ENCODE measurements around the gene ARHGAP15.

The ARHGAP15 gene

GRCh38 chr2:143698888-143699570 lies 569.8 kb downstream of the ARHGAP15 start:
- H3K27me3 Mint-ChIP-seq, result no peaks in the 10 kb centered on the region
- peaks cover 2% of the 10 kb centered on the region for H3K9me3 Mint-ChIP-seq
- CTCF ChIA-PET, result no interaction called here
- H3K4me3 Mint-ChIP-seq, result no peak overlapping the region
- H3K4me1 Mint-ChIP-seq, result no peaks in the 10 kb centered on the region
- peaks cover 46% of the 10 kb centered on the region for H3K36me3 Mint-ChIP-seq
- DNase-seq, result no peak
- H3K27ac Mint-ChIP-seq, result no peak overlapping the region

- DNase-seq, result no peak
- H3K27me3 Mint-ChIP-seq, result no peaks in the 10 kb centered on the region
- H3K4me3 Mint-ChIP-seq, result no peak overlapping the region
- peaks cover 2% of the 10 kb centered on the region for H3K9me3 Mint-ChIP-seq
- CTCF ChIA-PET, result interaction anchor here (1.4 kb wide), 1 partner anchor 14 kb away, joined by 4 read pairs; no protein-coding TSS in a partner anchor
- peaks cover 61% of the 10 kb centered on the region for H3K36me3 Mint-ChIP-seq
- no peaks in the 10 kb centered on the region for H3K4me1 Mint-ChIP-seq
- no peak overlapping the region for H3K27ac Mint-ChIP-seq
Observed at GRCh38 chr2:143700865-143701264, 571.6 kb downstream of the ARHGAP15 start.

GRCh38 chr2:143701785-143702184 lies 572.6 kb downstream of the ARHGAP15 start:
- H3K9me3 Mint-ChIP-seq, result peaks cover 2% of the 10 kb centered on the region
- H3K27me3 Mint-ChIP-seq, result no peaks in the 10 kb centered on the region
- no peak for DNase-seq
- CTCF ChIA-PET, result no interaction called here
- no peak overlapping the region for H3K27ac Mint-ChIP-seq
- no peak overlapping the region for H3K4me3 Mint-ChIP-seq
- H3K36me3 Mint-ChIP-seq, result peaks cover 68% of the 10 kb centered on the region
- no peaks in the 10 kb centered on the region for H3K4me1 Mint-ChIP-seq

GRCh38 chr2:143702931-143703330 lies 573.7 kb downstream of the ARHGAP15 start:
- Mint-ChIP-seq H3K36me3 (peaks cover 73% of the 10 kb centered on the region), H3K4me3 (no peak overlapping the region), H3K27me3 (no peaks in the 10 kb centered on the region), H3K27ac (no peak overlapping the region), H3K9me3 (peaks cover 2% of the 10 kb centered on the region), H3K4me1 (no peaks in the 10 kb centered on the region)
- no peak for DNase-seq
- CTCF ChIA-PET, result no interaction called here

DNA sequence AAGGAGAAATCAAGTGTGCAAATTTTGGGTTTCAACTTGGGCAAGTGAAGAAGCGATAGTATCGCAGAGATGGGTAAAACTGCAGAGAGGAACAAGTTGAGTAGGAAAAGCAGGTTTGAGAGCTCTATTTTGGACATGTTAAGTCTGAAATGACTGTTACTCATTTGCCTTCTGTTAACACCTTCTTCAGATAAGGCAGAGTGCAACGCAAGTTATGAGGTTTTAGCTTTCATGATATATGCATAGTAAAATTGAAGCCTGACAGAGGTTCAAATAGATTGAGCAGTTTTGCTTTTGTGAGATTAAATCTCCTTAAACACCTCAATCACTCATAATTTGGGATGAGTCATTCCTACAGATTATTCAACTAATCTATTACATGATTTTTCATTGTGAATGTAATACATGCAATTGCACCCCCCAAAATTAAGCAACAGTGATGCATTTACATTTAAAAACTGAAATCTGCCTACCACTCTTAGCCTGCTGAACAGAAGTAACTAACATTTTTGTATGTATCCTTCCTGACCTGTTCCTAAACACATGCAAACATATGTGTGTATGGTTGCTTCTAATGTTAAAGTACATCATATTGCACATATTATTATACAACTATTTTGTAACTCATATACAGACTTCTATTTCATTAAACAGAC lies 575.4 kb downstream of the ARHGAP15 start:
- Mint-ChIP-seq H3K27me3 (no peaks in the 10 kb centered on the region), H3K4me1 (no peaks in the 10 kb centered on the region), H3K9me3 (peaks cover 5% of the 10 kb centered on the region), H3K4me3 (no peak overlapping the region), H3K36me3 (peaks cover 73% of the 10 kb centered on the region), H3K27ac (no peak overlapping the region)
- no peak for DNase-seq
- CTCF ChIA-PET, result no interaction called here

DNA sequence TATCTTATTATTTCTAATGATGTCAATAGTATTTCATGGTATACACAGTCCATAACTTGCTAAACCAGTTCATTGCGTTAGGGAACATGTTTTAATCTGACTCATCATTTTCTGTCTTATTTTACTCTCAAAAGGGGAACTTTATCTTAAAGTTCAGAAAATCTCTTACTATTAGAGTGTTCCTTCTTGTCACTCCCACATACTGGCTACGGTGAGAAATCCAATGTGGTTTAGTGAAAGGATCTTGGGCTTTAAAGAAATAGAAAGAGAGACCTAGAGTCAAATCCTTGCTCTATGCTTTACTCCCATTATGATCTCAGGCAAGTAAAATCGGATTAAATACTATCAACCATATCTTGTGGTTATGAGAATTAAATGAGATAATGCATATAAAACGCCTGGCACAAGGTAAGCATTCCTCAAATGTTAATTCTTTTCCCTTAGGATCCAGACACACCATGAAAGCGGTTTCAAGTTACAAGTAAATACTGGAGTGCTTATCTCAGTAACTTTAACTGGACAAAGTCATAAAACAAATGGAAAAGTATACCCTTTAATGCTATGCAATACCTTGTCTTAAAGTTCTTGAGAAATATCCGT lies 576.0 kb downstream of the ARHGAP15 start:
- Mint-ChIP-seq H3K4me3 (no peak overlapping the region), H3K4me1 (no peaks in the 10 kb centered on the region), H3K27ac (no peak overlapping the region), H3K27me3 (no peaks in the 10 kb centered on the region), H3K9me3 (peaks cover 8% of the 10 kb centered on the region), H3K36me3 (peaks cover 74% of the 10 kb centered on the region)
- CTCF ChIA-PET, result no interaction called here
- DNase-seq, result no peak

DNA sequence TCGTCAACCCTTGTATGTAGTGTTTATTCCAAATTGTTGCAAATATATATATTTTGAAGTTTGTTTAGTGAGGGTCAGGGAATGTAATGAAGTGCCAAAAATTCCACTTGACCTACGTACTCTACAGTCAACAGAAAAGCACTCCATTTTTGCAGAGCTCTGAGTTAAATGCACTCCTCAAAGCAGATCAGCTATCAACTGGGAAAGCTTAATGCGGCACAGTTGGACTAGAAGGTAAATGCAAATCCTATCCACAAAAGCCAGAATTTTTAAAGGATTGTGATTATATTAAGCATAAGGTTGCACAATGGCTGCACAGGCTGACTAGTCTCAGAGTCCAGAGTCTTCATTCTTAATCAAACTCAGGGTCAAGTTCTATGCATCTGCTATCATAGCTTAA lies 577.1 kb downstream of the ARHGAP15 start:
- Mint-ChIP-seq H3K27me3 (no peaks in the 10 kb centered on the region), H3K4me3 (no peak overlapping the region), H3K9me3 (peaks cover 17% of the 10 kb centered on the region), H3K36me3 (peaks cover 77% of the 10 kb centered on the region), H3K4me1 (no peaks in the 10 kb centered on the region), H3K27ac (no peak overlapping the region)
- CTCF ChIA-PET, result no interaction called here
- no peak for DNase-seq

DNA sequence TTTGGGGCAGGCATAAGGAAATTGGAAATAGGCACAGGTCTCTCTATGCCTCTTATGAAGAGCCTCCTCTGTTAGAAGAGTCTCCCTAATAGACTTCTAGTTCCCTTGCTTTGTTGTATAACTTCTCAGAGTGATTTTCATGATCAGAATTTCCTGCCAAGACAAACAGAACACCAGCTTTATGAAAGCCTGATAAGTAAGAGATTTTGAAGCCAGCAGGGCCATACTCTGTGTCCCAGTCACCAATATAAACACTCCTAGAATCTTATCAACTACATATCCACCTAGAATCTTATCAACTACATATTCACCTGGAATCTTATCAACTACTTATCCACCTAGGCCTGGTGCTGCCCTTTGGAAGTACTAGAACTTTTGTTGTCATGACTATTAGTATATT lies 579.5 kb downstream of the ARHGAP15 start:
- Mint-ChIP-seq H3K9me3 (peaks cover 27% of the 10 kb centered on the region), H3K27ac (no peak overlapping the region), H3K27me3 (no peaks in the 10 kb centered on the region), H3K36me3 (peaks cover 85% of the 10 kb centered on the region), H3K4me1 (no peaks in the 10 kb centered on the region), H3K4me3 (no peak overlapping the region)
- CTCF ChIA-PET, result no interaction called here
- DNase-seq, result no peak

DNA sequence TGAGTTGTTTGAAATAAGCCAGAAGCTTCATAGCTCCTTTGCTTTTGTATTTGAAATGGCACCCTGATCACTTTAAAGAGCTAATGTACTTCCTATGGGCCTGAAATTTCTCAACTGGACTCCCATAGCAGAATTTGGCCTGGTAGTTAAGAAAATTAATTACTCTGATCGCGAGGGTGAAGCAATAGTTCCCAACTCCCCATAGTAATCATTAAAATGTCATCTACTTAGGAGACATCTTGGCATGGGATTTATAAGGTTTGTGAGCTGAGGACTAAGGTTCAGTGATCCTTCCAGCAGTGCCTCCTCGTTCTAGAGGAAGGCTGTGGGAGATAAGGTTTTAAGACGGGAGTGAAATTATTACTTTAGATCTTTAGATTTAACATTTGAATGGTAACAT lies 581.0 kb downstream of the ARHGAP15 start:
- Mint-ChIP-seq H3K4me1 (no peaks in the 10 kb centered on the region), H3K9me3 (peaks cover 27% of the 10 kb centered on the region), H3K36me3 (peaks cover 80% of the 10 kb centered on the region), H3K27me3 (no peaks in the 10 kb centered on the region), H3K4me3 (no peak overlapping the region), H3K27ac (peak overlapping the region; percentile 25)
- CTCF ChIA-PET, result no interaction called here
- no peak for DNase-seq

DNA sequence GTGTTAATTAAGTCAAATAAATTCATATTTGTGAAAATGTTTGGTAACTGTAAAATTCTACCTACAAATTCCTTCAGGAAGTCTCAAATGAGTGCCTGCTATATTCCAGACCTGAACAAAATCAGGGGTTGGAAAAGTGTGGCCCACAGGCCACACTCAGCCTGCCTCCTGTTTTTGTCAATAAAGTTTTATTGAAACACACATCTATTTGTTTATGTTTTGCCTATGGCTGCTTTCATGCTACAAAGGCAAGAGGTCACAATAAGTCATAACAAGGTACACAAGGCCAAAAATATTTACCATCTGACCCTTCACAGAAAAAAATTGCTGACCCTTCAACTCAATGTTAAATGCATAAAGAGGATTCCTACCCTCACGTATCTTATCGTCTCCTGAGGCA lies 581.7 kb downstream of the ARHGAP15 start:
- Mint-ChIP-seq H3K9me3 (peaks cover 27% of the 10 kb centered on the region), H3K27me3 (no peaks in the 10 kb centered on the region), H3K4me3 (no peak overlapping the region), H3K4me1 (peaks cover 4% of the 10 kb centered on the region), H3K27ac (no peak overlapping the region), H3K36me3 (peaks cover 80% of the 10 kb centered on the region)
- CTCF ChIA-PET, result no interaction called here
- no peak for DNase-seq

GRCh38 chr2:143716522-143716921 lies 587.3 kb downstream of the ARHGAP15 start:
- H3K36me3 Mint-ChIP-seq, result peaks cover 76% of the 10 kb centered on the region
- DNase-seq, result no peak
- peaks cover 12% of the 10 kb centered on the region for H3K9me3 Mint-ChIP-seq
- no peak overlapping the region for H3K27ac Mint-ChIP-seq
- no peaks in the 10 kb centered on the region for H3K27me3 Mint-ChIP-seq
- no peak overlapping the region for H3K4me3 Mint-ChIP-seq
- CTCF ChIA-PET, result no interaction called here
- H3K4me1 Mint-ChIP-seq, result peaks cover 14% of the 10 kb centered on the region

GRCh38 chr2:143717053-143717452 lies 587.8 kb downstream of the ARHGAP15 start:
- Mint-ChIP-seq H3K9me3 (peaks cover 8% of the 10 kb centered on the region), H3K27ac (no peak overlapping the region), H3K4me1 (peaks cover 14% of the 10 kb centered on the region), H3K36me3 (peaks cover 71% of the 10 kb centered on the region), H3K4me3 (no peak overlapping the region), H3K27me3 (no peaks in the 10 kb centered on the region)
- CTCF ChIA-PET, result no interaction called here
- no peak for DNase-seq

DNA sequence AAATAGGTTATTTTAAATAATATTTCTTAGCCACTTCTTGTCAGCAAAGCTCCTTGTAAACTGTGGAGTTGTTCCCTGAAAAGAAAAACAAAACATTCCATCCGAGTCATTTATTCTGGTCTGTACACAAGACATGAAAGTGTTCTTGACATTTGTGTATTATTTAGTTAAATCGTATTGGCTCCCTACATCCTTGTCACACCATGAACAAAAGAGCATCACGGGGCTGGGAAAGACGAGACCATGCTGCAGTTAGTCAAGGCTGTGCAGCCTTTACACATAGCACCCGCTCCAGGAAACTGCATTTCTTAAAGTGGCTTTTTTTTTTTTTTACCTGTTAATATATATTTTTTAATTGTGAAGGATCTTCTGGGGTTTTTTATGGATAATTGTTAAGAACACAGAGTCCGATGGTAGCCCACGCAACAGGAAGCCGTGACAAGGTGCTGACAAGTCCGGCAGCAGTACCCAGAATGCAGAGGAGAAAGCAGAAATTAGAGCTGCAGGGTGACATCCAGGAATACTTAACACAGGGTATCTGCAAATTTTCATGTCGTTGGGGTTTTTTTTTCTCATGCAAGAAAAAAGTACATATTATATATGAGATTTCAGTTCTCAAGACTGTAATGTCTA lies 588.4 kb downstream of the ARHGAP15 start:
- Mint-ChIP-seq H3K9me3 (peaks cover 5% of the 10 kb centered on the region), H3K4me1 (peaks cover 19% of the 10 kb centered on the region), H3K27me3 (no peaks in the 10 kb centered on the region), H3K36me3 (peaks cover 65% of the 10 kb centered on the region), H3K4me3 (no peak overlapping the region), H3K27ac (no peak overlapping the region)
- DNase-seq, result no peak
- CTCF ChIA-PET, result no interaction called here

GRCh38 chr2:143718745-143719144 lies 589.5 kb downstream of the ARHGAP15 start:
- peaks cover 19% of the 10 kb centered on the region for H3K4me1 Mint-ChIP-seq
- no peak overlapping the region for H3K4me3 Mint-ChIP-seq
- H3K27ac Mint-ChIP-seq, result peak overlapping the region; percentile 0
- no peak for DNase-seq
- H3K36me3 Mint-ChIP-seq, result peaks cover 57% of the 10 kb centered on the region
- CTCF ChIA-PET, result no interaction called here
- no peaks in the 10 kb centered on the region for H3K27me3 Mint-ChIP-seq
- no peaks in the 10 kb centered on the region for H3K9me3 Mint-ChIP-seq

DNA sequence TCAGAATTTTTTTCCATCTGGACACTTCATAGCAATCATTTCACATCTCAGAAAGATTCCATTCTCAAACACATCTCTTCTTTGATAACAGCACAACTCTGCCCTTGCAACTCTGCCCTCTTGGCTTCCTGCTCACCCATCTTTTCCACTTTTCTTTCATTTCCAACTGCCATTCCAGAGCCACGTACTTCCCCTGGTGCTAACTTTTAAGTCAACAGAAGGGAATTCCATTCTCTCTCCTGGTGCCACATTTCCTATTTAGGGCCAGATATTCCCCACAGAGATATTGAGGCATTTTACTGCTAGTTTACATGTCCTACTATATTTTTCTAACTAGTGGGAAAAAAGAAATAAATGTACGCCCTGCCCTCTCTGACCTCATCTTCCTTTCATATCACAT lies 590.2 kb downstream of the ARHGAP15 start:
- DNase-seq, result no peak
- Mint-ChIP-seq H3K27me3 (no peaks in the 10 kb centered on the region), H3K9me3 (no peaks in the 10 kb centered on the region), H3K4me3 (no peak overlapping the region), H3K27ac (no peak overlapping the region), H3K4me1 (peaks cover 19% of the 10 kb centered on the region), H3K36me3 (peaks cover 57% of the 10 kb centered on the region)
- CTCF ChIA-PET, result no interaction called here

All from activated naive CD4-positive, alpha-beta T cell treated with anti-CD3 and anti-CD28 coated beads, Interleukin-2, amount 10 ng/mL, durations not matched to agents 7 days and 5 days (primary cell).